ENCODE data around the gene PXDN.

The PXDN gene, protein sequence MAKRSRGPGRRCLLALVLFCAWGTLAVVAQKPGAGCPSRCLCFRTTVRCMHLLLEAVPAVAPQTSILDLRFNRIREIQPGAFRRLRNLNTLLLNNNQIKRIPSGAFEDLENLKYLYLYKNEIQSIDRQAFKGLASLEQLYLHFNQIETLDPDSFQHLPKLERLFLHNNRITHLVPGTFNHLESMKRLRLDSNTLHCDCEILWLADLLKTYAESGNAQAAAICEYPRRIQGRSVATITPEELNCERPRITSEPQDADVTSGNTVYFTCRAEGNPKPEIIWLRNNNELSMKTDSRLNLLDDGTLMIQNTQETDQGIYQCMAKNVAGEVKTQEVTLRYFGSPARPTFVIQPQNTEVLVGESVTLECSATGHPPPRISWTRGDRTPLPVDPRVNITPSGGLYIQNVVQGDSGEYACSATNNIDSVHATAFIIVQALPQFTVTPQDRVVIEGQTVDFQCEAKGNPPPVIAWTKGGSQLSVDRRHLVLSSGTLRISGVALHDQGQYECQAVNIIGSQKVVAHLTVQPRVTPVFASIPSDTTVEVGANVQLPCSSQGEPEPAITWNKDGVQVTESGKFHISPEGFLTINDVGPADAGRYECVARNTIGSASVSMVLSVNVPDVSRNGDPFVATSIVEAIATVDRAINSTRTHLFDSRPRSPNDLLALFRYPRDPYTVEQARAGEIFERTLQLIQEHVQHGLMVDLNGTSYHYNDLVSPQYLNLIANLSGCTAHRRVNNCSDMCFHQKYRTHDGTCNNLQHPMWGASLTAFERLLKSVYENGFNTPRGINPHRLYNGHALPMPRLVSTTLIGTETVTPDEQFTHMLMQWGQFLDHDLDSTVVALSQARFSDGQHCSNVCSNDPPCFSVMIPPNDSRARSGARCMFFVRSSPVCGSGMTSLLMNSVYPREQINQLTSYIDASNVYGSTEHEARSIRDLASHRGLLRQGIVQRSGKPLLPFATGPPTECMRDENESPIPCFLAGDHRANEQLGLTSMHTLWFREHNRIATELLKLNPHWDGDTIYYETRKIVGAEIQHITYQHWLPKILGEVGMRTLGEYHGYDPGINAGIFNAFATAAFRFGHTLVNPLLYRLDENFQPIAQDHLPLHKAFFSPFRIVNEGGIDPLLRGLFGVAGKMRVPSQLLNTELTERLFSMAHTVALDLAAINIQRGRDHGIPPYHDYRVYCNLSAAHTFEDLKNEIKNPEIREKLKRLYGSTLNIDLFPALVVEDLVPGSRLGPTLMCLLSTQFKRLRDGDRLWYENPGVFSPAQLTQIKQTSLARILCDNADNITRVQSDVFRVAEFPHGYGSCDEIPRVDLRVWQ (N-terminal part only)

DNA sequence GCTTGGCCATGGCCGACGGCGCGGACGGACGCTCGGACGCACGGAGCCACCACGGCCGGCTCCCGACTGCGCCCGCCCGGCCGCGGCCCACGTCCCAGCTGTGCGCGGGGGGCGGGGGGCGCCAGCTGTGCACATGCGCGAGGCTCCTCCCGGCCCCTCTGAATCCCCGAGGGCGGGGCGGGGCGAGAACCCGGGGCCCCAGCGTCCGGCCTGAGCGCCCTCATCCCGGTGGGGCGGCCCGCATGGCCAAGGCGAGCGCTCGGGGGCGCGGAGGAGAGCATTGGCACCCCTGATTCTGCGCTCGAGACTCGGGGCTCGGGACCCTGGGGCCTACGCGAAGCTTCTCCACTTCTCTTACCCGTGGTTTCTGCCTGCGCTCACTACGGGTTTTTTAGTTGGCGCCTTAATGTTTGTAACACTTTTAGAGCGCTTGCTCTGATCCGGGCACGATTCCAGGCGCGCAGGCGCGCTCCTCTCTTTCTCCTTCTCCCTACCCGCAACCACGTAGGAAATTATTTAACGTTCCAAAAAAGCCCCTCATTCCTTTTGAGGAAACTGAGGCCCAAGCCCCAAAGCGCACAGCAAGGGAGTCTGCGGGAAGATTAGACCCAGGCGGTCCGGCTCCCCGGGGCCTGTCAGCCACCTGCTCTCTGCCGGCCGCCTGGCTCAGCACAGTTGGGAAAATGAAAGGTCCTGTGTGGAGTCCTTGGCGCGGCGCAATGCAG, at the start of gene PXDN:
Gene PXDN, minus strand, starts transcription at position 70 of the 725 bp plus-strand sequence. Its CDS starts 60 bp downstream, at position 10.
- TF ChIP-seq PATZ1 (CRISPR knock-in tag; IDR thresholded peaks at IDR 0.05; ENCODE audit: borderline replicate concordance) = no peak
- TF ChIP-seq PPARA (CRISPR knock-in tag; IDR thresholded peaks at IDR 0.05; ENCODE audit: borderline replicate concordance) = no peak
- TF ChIP-seq ARNTL (CRISPR knock-in tag; IDR thresholded peaks at IDR 0.05; ENCODE audit: borderline replicate concordance, low read depth) = no peak
- TF ChIP-seq SNAI2 (CRISPR knock-in tag; IDR thresholded peaks at IDR 0.05) = 0 out of 2 replicates have a peak, but pooled peaks have one; percentile 20
- no peak for TF ChIP-seq TSHZ2 (CRISPR knock-in tag; IDR thresholded peaks at IDR 0.05)
- peak; percentile 23 for ATAC-seq

- no peak for TF ChIP-seq SNAI2 (CRISPR knock-in tag; IDR thresholded peaks at IDR 0.05)
- no peak for TF ChIP-seq ZC3H10 (CRISPR knock-in tag; IDR thresholded peaks at IDR 0.05)
- no peak for TF ChIP-seq ZFP3 (CRISPR knock-in tag; IDR thresholded peaks at IDR 0.05)
- no peak for TF ChIP-seq ZFP30 (CRISPR knock-in tag; IDR thresholded peaks at IDR 0.05)
- TF ChIP-seq ESRRG (CRISPR knock-in tag; IDR thresholded peaks at IDR 0.05) = no peak
- TF ChIP-seq TOX (CRISPR knock-in tag; IDR thresholded peaks at IDR 0.05; ENCODE audit: borderline replicate concordance) = no peak
- no peak for TF ChIP-seq ZNF70 (CRISPR knock-in tag; IDR thresholded peaks at IDR 0.05)
- no peak for TF ChIP-seq PPARA (CRISPR knock-in tag; IDR thresholded peaks at IDR 0.05; ENCODE audit: borderline replicate concordance)
- no peak for TF ChIP-seq CSDC2 (CRISPR knock-in tag; IDR thresholded peaks at IDR 0.05)
- no peak for TF ChIP-seq ZNF565 (CRISPR knock-in tag; conservative IDR thresholded peaks at IDR 0.05; ENCODE audit: low read depth)
- no peak for TF ChIP-seq TSHZ2 (CRISPR knock-in tag; IDR thresholded peaks at IDR 0.05)
- TF ChIP-seq, protein P1, sequence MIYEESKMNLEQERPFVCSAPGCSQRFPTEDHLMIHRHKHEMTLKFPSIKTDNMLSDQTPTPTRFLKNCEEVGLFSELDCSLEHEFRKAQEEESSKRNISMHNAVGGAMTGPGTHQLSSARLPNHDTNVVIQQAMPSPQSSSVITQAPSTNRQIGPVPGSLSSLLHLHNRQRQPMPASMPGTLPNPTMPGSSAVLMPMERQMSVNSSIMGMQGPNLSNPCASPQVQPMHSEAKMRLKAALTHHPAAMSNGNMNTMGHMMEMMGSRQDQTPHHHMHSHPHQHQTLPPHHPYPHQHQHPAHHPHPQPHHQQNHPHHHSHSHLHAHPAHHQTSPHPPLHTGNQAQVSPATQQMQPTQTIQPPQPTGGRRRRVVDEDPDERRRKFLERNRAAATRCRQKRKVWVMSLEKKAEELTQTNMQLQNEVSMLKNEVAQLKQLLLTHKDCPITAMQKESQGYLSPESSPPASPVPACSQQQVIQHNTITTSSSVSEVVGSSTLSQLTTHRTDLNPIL (CRISPR knock-in tag; IDR thresholded peaks at IDR 0.05; ENCODE audit: low read depth) = no peak
- no peak for TF ChIP-seq ISL1 (CRISPR knock-in tag; IDR thresholded peaks at IDR 0.05)
- TF ChIP-seq PATZ1 (CRISPR knock-in tag; IDR thresholded peaks at IDR 0.05; ENCODE audit: borderline replicate concordance) = no peak
- TF ChIP-seq RARB (CRISPR knock-in tag; IDR thresholded peaks at IDR 0.05) = no peak
- no peak for TF ChIP-seq ZNF8 (CRISPR knock-in tag; IDR thresholded peaks at IDR 0.05)
- TF ChIP-seq BACH2 (CRISPR knock-in tag; IDR thresholded peaks at IDR 0.05; ENCODE audit: borderline replicate concordance) = no peak
- TF ChIP-seq ARNTL (CRISPR knock-in tag; IDR thresholded peaks at IDR 0.05; ENCODE audit: borderline replicate concordance, low read depth) = no peak
- no peak for ATAC-seq
Measured at GRCh38 chr2:1793868-1794445, 49.6 kb upstream of the PXDN start.
